ENCODE results near the gene OTUB2.

OTUB2 gene

GRCh38 chr14:93996130-93996695 lies 29.9 kb upstream of the OTUB2 start:
- in situ Hi-C loops (cut with HindIII; ENCODE audit: low sequenced_read_pairs): no loop called here
- TF ChIP-seq, protein P1, sequence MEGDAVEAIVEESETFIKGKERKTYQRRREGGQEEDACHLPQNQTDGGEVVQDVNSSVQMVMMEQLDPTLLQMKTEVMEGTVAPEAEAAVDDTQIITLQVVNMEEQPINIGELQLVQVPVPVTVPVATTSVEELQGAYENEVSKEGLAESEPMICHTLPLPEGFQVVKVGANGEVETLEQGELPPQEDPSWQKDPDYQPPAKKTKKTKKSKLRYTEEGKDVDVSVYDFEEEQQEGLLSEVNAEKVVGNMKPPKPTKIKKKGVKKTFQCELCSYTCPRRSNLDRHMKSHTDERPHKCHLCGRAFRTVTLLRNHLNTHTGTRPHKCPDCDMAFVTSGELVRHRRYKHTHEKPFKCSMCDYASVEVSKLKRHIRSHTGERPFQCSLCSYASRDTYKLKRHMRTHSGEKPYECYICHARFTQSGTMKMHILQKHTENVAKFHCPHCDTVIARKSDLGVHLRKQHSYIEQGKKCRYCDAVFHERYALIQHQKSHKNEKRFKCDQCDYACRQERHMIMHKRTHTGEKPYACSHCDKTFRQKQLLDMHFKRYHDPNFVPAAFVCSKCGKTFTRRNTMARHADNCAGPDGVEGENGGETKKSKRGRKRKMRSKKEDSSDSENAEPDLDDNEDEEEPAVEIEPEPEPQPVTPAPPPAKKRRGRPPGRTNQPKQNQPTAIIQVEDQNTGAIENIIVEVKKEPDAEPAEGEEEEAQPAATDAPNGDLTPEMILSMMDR (IDR thresholded peaks at IDR 0.05; ENCODE audit: low read depth, low read length): no peak
- H3K4me3 ChIP-seq (ENCODE audit: low read depth, low read length): no peak overlapping the region
- DNase-seq (ENCODE audit: low read depth, low spot score): no peak

DNA sequence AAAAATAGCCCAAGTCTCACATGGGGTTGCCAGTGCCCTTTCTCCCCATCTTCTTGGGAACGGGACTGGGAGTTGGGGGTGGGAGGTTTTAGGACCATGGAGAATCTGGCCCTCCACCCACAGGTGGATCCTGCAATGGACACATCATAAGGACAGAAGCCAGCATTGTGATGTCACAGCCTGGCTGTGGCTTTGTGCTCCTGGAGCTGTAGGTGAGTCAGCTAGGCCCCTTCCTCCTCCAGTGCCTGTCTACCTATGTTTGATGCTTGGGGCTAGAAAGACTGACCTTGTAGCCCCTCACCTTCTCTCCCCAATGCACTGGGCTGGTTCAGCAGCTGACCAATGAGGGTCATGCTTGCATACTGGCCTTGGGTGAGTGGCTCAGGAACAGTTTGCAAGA lies 29.1 kb upstream of the OTUB2 start, which contains the start of gene CCDC197:
TSS of gene CCDC197 (plus strand) at position 220 of the 400 bp plus-strand sequence. CDS start 831 bp downstream, outside the sequence.
- in situ Hi-C loops (cut with HindIII; ENCODE audit: low sequenced_read_pairs): no loop called here
- H3K4me3 ChIP-seq (ENCODE audit: low read depth, low read length): no peak within 1 kb of the TSS
- DNase-seq (ENCODE audit: low read depth, low spot score): no peak
- TF ChIP-seq, protein P1 (IDR thresholded peaks at IDR 0.05; ENCODE audit: low read depth, low read length): no peak

- TF ChIP-seq, protein P1 (IDR thresholded peaks at IDR 0.05; ENCODE audit: low read depth, low read length): no peak
- in situ Hi-C loops (cut with HindIII; ENCODE audit: low sequenced_read_pairs): no loop called here
- DNase-seq (ENCODE audit: low read depth, low spot score): no peak
- no peak overlapping the region for H3K4me3 ChIP-seq (ENCODE audit: low read depth, low read length)
Observed at GRCh38 chr14:93997916-93998870, 27.9 kb upstream of the OTUB2 start.

GRCh38 chr14:93998871-93999403 lies 27.2 kb upstream of the OTUB2 start:
- TF ChIP-seq, protein P1 (IDR thresholded peaks at IDR 0.05; ENCODE audit: low read depth, low read length): no peak
- H3K4me3 ChIP-seq (ENCODE audit: low read depth, low read length): no peak overlapping the region
- in situ Hi-C loops (cut with HindIII; ENCODE audit: low sequenced_read_pairs): no loop called here
- no peak for DNase-seq (ENCODE audit: low read depth, low spot score)

GRCh38 chr14:93999573-93999972 lies 26.6 kb upstream of the OTUB2 start:
- TF ChIP-seq, protein P1 (IDR thresholded peaks at IDR 0.05; ENCODE audit: low read depth, low read length): no peak
- DNase-seq (ENCODE audit: low read depth, low spot score): no peak
- in situ Hi-C loops (cut with HindIII; ENCODE audit: low sequenced_read_pairs): no loop called here
- no peak overlapping the region for H3K4me3 ChIP-seq (ENCODE audit: low read depth, low read length)

DNA sequence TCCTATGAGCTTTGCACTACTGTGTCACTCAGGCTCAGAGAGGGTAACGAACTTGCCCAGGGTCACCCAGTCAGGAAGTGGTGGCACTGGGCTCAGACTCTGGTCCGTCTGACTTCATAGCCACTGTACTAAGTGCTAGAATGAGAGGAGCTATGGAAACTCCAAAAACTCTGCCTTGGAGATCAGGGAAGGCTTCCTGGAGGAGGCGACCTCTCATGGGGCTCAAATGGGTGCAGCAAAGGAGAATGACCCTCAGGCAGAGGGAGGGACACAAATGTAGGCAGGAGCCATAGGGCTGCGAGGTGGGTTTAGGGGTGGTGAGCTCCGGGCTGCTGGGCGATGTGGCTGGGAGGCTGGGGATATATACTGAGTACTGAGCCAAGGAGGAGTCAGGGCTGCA lies 25.9 kb upstream of the OTUB2 start:
- TF ChIP-seq, protein P1 (IDR thresholded peaks at IDR 0.05; ENCODE audit: low read depth, low read length): no peak
- H3K4me3 ChIP-seq (ENCODE audit: low read depth, low read length): no peak overlapping the region
- in situ Hi-C loops (cut with HindIII; ENCODE audit: low sequenced_read_pairs): no loop called here
- no peak for DNase-seq (ENCODE audit: low read depth, low spot score)

Measured in astrocyte of the spinal cord (primary cell).